HepG2 (cell line): ENCODE results near the gene FRMD5. TPM values are rescaled to one million over a fixed set of nuclear protein-coding genes. Genes with fewer than 3 reads are reported as not detected.

ENCODE experiments used
- ATAC-seq: fragments of 200-7000 bp; cut with Tn5 transposase; 3 replicates; pipeline ENCODE4 v1.9.1; 2020; ENCODE audit warnings: mild to moderate bottlenecking, moderate library complexity
- BruUV-seq: library from RNA; stranded (reverse); fragments of 400-500 nt; replicated peaks from 2 replicates; lab custom pipeline; 2021; lab: Mats Ljungman, UMichigan
- CTCF ChIA-PET: fragments of 300-600 bp; formaldehyde crosslinking; extraction: SDS; loops from one replicate; lab custom pipeline; 2021; ENCODE audit warnings: low total read pairs, inconsistent platforms, low intra/inter-chr PET ratio; lab: Yijun Ruan, JAX
- POLR2A ChIA-PET: fragments of 350-600 bp; sonication (Branson Sonifier 250); formaldehyde crosslinking; loops from one replicate; lab custom pipeline; 2020; ENCODE audit warnings: antibody characterized with exemption, inconsistent platforms; lab: Yijun Ruan, JAX
- DNase-seq: peaks from one replicate; pipeline ENCODE4 v3.0.0-alpha.2; 2015; ENCODE audit warnings: low spot score
- FAIRE-seq: peaks from 3 replicates; lab custom pipeline; 2011; peaks lifted over from hg19 to GRCh38; lab: Jason Lieb, UNC
- H2AFZ ChIP-seq: one replicate; pipeline ENCODE4 v1.6.1; 2011; ENCODE audit warnings: low read length, inconsistent platforms
- H3K27ac ChIP-seq: fragments of 300-600 bp; 3 replicates; pipeline ENCODE4 v1.8.0; 2011; ENCODE audit warnings: mixed run types, mild to moderate bottlenecking, mixed read lengths, low read length, inconsistent platforms; ENCODE audit not compliant: insufficient read depth; ENCODE audit errors: extremely low read length
- H3K27me3 ChIP-seq, 2 experiments: fragments of 200-600 bp in 1 of 2; 2 replicates in 1 of 2; 3 replicates in 1 of 2; pipeline versions ENCODE4 v1.6.0 to v1.8.0; 2011; ENCODE audit warnings: low read length in 2 of 2, mild to moderate bottlenecking in 2 of 2, moderate library complexity in 2 of 2, inconsistent platforms in 1 of 2; ENCODE audit not compliant: insufficient read depth in 2 of 2, control insufficient read depth in 1 of 2
- H3K36me3 ChIP-seq, 2 experiments: fragments of 200-600 bp in 1 of 2; replicated peaks in 1 of 2; 2 replicates in 1 of 2; 3 replicates in 1 of 2; pipeline versions ENCODE4 v1.5.1 to v1.8.0; 2011; ENCODE audit warnings: low read length in 2 of 2, inconsistent platforms in 1 of 2; ENCODE audit not compliant: insufficient read depth in 2 of 2, control insufficient read depth in 1 of 2
- H3K4me1 ChIP-seq: 2 replicates; pipeline ENCODE4 v1.5.1; 2012; ENCODE audit warnings: low read length, inconsistent platforms; ENCODE audit not compliant: insufficient read depth
- H3K4me2 ChIP-seq: 2 replicates; pipeline ENCODE4 v1.6.0; 2011; ENCODE audit warnings: low read depth, low read length, inconsistent platforms
- H3K4me3 ChIP-seq, 3 experiments: fragments of 200-600 bp in 1 of 3; sonication (generic), shearing (Covaris generic) in 1 of 3; replicated peaks in 1 of 3; 2 replicates each; pipeline ENCODE4 v1.5.1; 2011 to 2016; ENCODE audit warnings: low read length in 3 of 3, inconsistent platforms in 2 of 3, low read depth in 2 of 3, mild to moderate bottlenecking in 2 of 3, control low read depth in 1 of 3, mixed read lengths in 1 of 3; ENCODE audit not compliant: insufficient read depth in 1 of 3
- H3K79me2 ChIP-seq: one replicate; pipeline ENCODE4 v1.6.1; 2011; ENCODE audit warnings: low read length, inconsistent platforms; ENCODE audit not compliant: insufficient read depth
- H3K9ac ChIP-seq: 2 replicates; pipeline ENCODE4 v1.6.0; 2011; ENCODE audit warnings: mild to moderate bottlenecking, low read depth, low read length, inconsistent platforms; ENCODE audit not compliant: insufficient read depth
- H3K9me3 ChIP-seq: 2 replicates; pipeline ENCODE4 v1.5.1; 2012; ENCODE audit warnings: mild to moderate bottlenecking, low read length
- H4K20me1 ChIP-seq: 2 replicates; pipeline ENCODE4 v1.6.0; 2011; ENCODE audit warnings: inconsistent platforms, mild to moderate bottlenecking, low read length, moderate library complexity; ENCODE audit not compliant: insufficient read depth
- BCL6 ChIP-seq: IDR thresholded peaks from 2 replicates; pipeline ENCODE4 v1.6.1; 2016; ENCODE audit warnings: missing genetic modification reagents, missing compliant biosample characterization
- CCDC6 ChIP-seq: sonication (generic); formaldehyde crosslinking; IDR thresholded peaks from 2 replicates; pipeline ENCODE4 v1.8.1; 2022; ENCODE audit warnings: mild to moderate bottlenecking, missing genetic modification reagents, moderate library complexity
- FOXK1 ChIP-seq: sonication (generic); formaldehyde crosslinking; IDR thresholded peaks from 2 replicates; pipeline ENCODE4 v1.4.0; 2020; ENCODE audit warnings: low read depth, missing genetic modification reagents, borderline replicate concordance
- HOXA9 ChIP-seq: sonication (generic); formaldehyde crosslinking; IDR thresholded peaks from 2 replicates; pipeline ENCODE4 v1.8.1; 2022; ENCODE audit warnings: missing genetic modification reagents, mild to moderate bottlenecking, moderate library complexity, borderline replicate concordance
- MAZ ChIP-seq, 2 experiments: sonication (generic) in 1 of 2; formaldehyde crosslinking in 1 of 2; IDR thresholded peaks; 2 replicates each; pipeline versions ENCODE4 v1.5.0 to v1.6.1; 2012 to 2020; ENCODE audit warnings: low read depth in 2 of 2, mild to moderate bottlenecking in 2 of 2, borderline replicate concordance in 1 of 2, improper control_type of control experiment in 1 of 2, low read length in 1 of 2, missing genetic modification reagents in 1 of 2, moderate library complexity in 1 of 2
- MED13 ChIP-seq: sonication (generic); formaldehyde crosslinking; IDR thresholded peaks from 2 replicates; pipeline ENCODE4 v1.5.0; 2020; ENCODE audit warnings: missing genetic modification reagents
- PAWR ChIP-seq: sonication (generic); formaldehyde crosslinking; IDR thresholded peaks from 2 replicates; pipeline ENCODE4 v1.4.0; 2020; ENCODE audit warnings: missing genetic modification reagents, mild to moderate bottlenecking, borderline replicate concordance
- SATB2 ChIP-seq: sonication (generic); formaldehyde crosslinking; IDR thresholded peaks from 2 replicates; pipeline ENCODE4 v1.5.0; 2020; ENCODE audit warnings: missing genetic modification reagents
- TFE3 ChIP-seq: IDR thresholded peaks from 2 replicates; pipeline ENCODE4 v1.6.1; 2016
- WIZ ChIP-seq: sonication (generic); formaldehyde crosslinking; IDR thresholded peaks from 2 replicates; pipeline ENCODE4 v1.5.1; 2020; ENCODE audit warnings: mild to moderate bottlenecking, missing genetic modification reagents
- XBP1 ChIP-seq: sonication (generic); formaldehyde crosslinking; IDR thresholded peaks from 2 replicates; pipeline ENCODE4 v1.5.0; 2020; ENCODE audit warnings: missing genetic modification reagents
- YY1 ChIP-seq: IDR thresholded peaks from 2 replicates; pipeline ENCODE4 v1.6.1; 2011; ENCODE audit warnings: low read length, low read depth, moderate library complexity, mild to moderate bottlenecking; ENCODE audit not compliant: insufficient read depth, insufficient replicate concordance
- ZMYM4 ChIP-seq: sonication (generic); formaldehyde crosslinking; IDR thresholded peaks from 2 replicates; pipeline ENCODE4 v1.8.1; 2023; ENCODE audit warnings: mild to moderate bottlenecking, missing genetic modification reagents
- ZNF430 ChIP-seq: sonication (generic); formaldehyde crosslinking; IDR thresholded peaks from 2 replicates; pipeline ENCODE4 v1.9.0; 2021; ENCODE audit warnings: mild to moderate bottlenecking, missing genetic modification reagents
- ZNF572 ChIP-seq: sonication (generic); formaldehyde crosslinking; IDR thresholded peaks from 2 replicates; pipeline ENCODE4 v1.5.1; 2020; ENCODE audit warnings: mild to moderate bottlenecking, missing genetic modification reagents
- ZZZ3 ChIP-seq: sonication (generic); formaldehyde crosslinking; IDR thresholded peaks from 2 replicates; pipeline ENCODE4 v1.4.0; 2020; ENCODE audit warnings: missing genetic modification reagents, mild to moderate bottlenecking, borderline replicate concordance
- WGBS: methylation state at CpG from one replicate; pipeline ENCODE4 v1.1.6; 2017; ENCODE audit warnings: low lambda C conversion rate; 5-methylcytosine and 5-hydroxymethylcytosine counted together
- in situ Hi-C: cut with HindIII; loops from 2 replicates; pipeline ENCODE4 v1.10.0; 2017; ENCODE audit warnings: low pct_unique_long_range_greater_than_20kb; ENCODE audit not compliant: extremely low pct_ligation_motif_present
- intact Hi-C: fragments of 100-400 bp; cut with micrococcal nuclease; formaldehyde crosslinking; loops from one replicate; pipeline ENCODE4 v1.10.0; 2022; ENCODE audit not compliant: unreplicated experiment
- polyA plus RNA-seq, 8 experiments: library from polyadenylated mRNA; depleted of rRNA in 3 of 8; stranded (reverse) in 7 of 8; unstranded in 1 of 8; fragments of >200 nt; fragmentation: Illumina TruSeq in 4 of 8; extraction: Trizol in 4 of 8; gene quantifications; 2 replicates each; pipeline versions ENCODE4 v1.2.1 to v1.2.3, GENCODE V29; 2011 to 2016; ENCODE audit warnings: low read depth in 4 of 8, missing spikeins in 1 of 8, mixed read lengths in 1 of 8; ENCODE audit not compliant: insufficient read depth in 1 of 8
- total RNA-seq, 5 experiments: library from RNA; depleted of rRNA; stranded (reverse); fragments of >200 nt; fragmentation: Illumina TruSeq; extraction: Trizol; gene quantifications; 2 replicates each; pipeline ENCODE4 v1.2.3, GENCODE V29; 2016; ENCODE audit warnings: low read depth in 1 of 5
- TF ChIP-seq, protein P1 (sequence below): sonication (generic); formaldehyde crosslinking; IDR thresholded peaks from 2 replicates; pipeline ENCODE4 v1.4.0; 2020; ENCODE audit warnings: missing genetic modification reagents

Gene FRMD5
- total and polyA plus RNA-seq, 2 of the 13 experiments (the other 11 are each of a cell fraction or from before 2014, with no cell fraction given): 0.93 to 1.5 TPM

- TF ChIP-seq ZMYM4 (CRISPR knock-in tag) (no peak), HOXA9 (CRISPR knock-in tag) (no peak), ZNF430 (CRISPR knock-in tag) (no peak), PAWR (CRISPR knock-in tag) (no peak), BCL6 (CRISPR knock-in tag) (no peak), WIZ (CRISPR knock-in tag) (no peak), ZNF572 (CRISPR knock-in tag) (no peak), MED13 (CRISPR knock-in tag) (no peak), ZZZ3 (CRISPR knock-in tag) (no peak), YY1 (no peak)
- no peak for ATAC-seq
Observed at GRCh38 chr15:43942194-43942593, 252.9 kb downstream of the FRMD5 start.

GRCh38 chr15:43941555-43941954, 253.5 kb downstream of the FRMD5 start:
- Histone ChIP-seq H3K27ac (no peak overlapping the region), H3K9me3 (no peaks in the 10 kb centered on the region), H3K36me3 (no peaks in the 10 kb centered on the region), H3K4me2 (no peak overlapping the region), H3K4me3 (no peak overlapping the region), H3K4me1 (no peaks in the 10 kb centered on the region), H2AFZ (no peak overlapping the region), H3K27me3 (no peaks in the 10 kb centered on the region), H4K20me1 (no peaks in the 10 kb centered on the region), H3K9ac (no peak overlapping the region), H3K79me2 (no peaks in the 10 kb centered on the region)
- no TSS peak for BruUV-seq
- 9% methylated on average over 3 of the region's 3 CpGs for WGBS
- DNase-seq: no peak
- CTCF ChIA-PET: no interaction called here
- POLR2A ChIA-PET: no interaction called here
- no peak for ATAC-seq
- FAIRE-seq: no peak
- in situ Hi-C loops: no loop called here
- intact Hi-C loops: no loop called here
- TF ChIP-seq FOXK1 (CRISPR knock-in tag) (no peak), CCDC6 (no peak), MAZ (IDR thresholded peaks at IDR 0.05; ENCODE audit: borderline replicate concordance, low read depth, low read length) (no peak), MAZ (CRISPR knock-in tag; IDR thresholded peaks at IDR 0.05; ENCODE audit: low read depth) (no peak), XBP1 (CRISPR knock-in tag) (no peak), SATB2 (CRISPR knock-in tag) (no peak), TFE3 (CRISPR knock-in tag) (no peak)
- TF ChIP-seq, protein P1, sequence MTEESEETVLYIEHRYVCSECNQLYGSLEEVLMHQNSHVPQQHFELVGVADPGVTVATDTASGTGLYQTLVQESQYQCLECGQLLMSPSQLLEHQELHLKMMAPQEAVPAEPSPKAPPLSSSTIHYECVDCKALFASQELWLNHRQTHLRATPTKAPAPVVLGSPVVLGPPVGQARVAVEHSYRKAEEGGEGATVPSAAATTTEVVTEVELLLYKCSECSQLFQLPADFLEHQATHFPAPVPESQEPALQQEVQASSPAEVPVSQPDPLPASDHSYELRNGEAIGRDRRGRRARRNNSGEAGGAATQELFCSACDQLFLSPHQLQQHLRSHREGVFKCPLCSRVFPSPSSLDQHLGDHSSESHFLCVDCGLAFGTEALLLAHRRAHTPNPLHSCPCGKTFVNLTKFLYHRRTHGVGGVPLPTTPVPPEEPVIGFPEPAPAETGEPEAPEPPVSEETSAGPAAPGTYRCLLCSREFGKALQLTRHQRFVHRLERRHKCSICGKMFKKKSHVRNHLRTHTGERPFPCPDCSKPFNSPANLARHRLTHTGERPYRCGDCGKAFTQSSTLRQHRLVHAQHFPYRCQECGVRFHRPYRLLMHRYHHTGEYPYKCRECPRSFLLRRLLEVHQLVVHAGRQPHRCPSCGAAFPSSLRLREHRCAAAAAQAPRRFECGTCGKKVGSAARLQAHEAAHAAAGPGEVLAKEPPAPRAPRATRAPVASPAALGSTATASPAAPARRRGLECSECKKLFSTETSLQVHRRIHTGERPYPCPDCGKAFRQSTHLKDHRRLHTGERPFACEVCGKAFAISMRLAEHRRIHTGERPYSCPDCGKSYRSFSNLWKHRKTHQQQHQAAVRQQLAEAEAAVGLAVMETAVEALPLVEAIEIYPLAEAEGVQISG (CRISPR knock-in tag): no peak

More at GRCh38 chr15:43942194-43942593, 252.9 kb downstream of the FRMD5 start:
- no peaks in the 10 kb centered on the region for H3K9me3 ChIP-seq
- H3K9ac ChIP-seq: no peak overlapping the region
- in situ Hi-C loops: no loop called here
- H3K79me2 ChIP-seq: no peaks in the 10 kb centered on the region
- POLR2A ChIA-PET: no interaction called here
- no peak overlapping the region for H2AFZ ChIP-seq
- no peaks in the 10 kb centered on the region for H3K27me3 ChIP-seq
- no peak overlapping the region for H3K4me3 ChIP-seq
- no peak overlapping the region for H3K4me2 ChIP-seq
- DNase-seq (no peak), FAIRE-seq (no peak)
- H3K36me3 ChIP-seq: no peaks in the 10 kb centered on the region
- no peak overlapping the region for H3K27ac ChIP-seq
- no TSS peak for BruUV-seq
- H3K4me1 ChIP-seq: no peaks in the 10 kb centered on the region
- WGBS: 14% methylated on average over 1 of the region's 1 CpG
- CTCF ChIA-PET: no interaction called here
- intact Hi-C loops: no loop called here
- H4K20me1 ChIP-seq: no peaks in the 10 kb centered on the region
